Nephron (organoid): ENCODE data around the gene MAPRE3.

Source experiments
- H3K27ac Mint-ChIP-seq, 3 experiments: 2 replicates each; pipeline ENCODE4 v1.8.0; 2020; ENCODE audit warnings: mixed read lengths in 3 of 3, mild to moderate bottlenecking in 2 of 3, moderate library complexity in 1 of 3
- H3K27me3 Mint-ChIP-seq: 2 replicates; pipeline ENCODE4 v1.8.0; 2021; ENCODE audit warnings: low read depth, mild to moderate bottlenecking, moderate library complexity, mixed read lengths
- H3K36me3 Mint-ChIP-seq: 2 replicates; pipeline ENCODE4 v1.8.0; 2020; ENCODE audit warnings: low read depth, mixed read lengths
- H3K4me1 Mint-ChIP-seq: 2 replicates; pipeline ENCODE4 v1.8.0; 2020; ENCODE audit warnings: mixed read lengths
- H3K4me3 Mint-ChIP-seq, 3 experiments: 2 replicates each; pipeline ENCODE4 v1.8.0; 2020; ENCODE audit warnings: mild to moderate bottlenecking in 3 of 3, mixed read lengths in 3 of 3, moderate library complexity in 2 of 3
- H3K9me3 Mint-ChIP-seq: 2 replicates; pipeline ENCODE4 v1.8.0; 2020; ENCODE audit warnings: mixed read lengths
- TF ChIP-seq, protein P1 (sequence below), 3 experiments: fragments of 200-600 bp; sonication (generic); IDR thresholded peaks; one replicate each; pipeline ENCODE4 v1.5.0; 2021; ENCODE audit warnings: antibody characterized with exemption in 3 of 3; ENCODE audit not compliant: unreplicated experiment in 3 of 3

The MAPRE3 gene

DNA sequence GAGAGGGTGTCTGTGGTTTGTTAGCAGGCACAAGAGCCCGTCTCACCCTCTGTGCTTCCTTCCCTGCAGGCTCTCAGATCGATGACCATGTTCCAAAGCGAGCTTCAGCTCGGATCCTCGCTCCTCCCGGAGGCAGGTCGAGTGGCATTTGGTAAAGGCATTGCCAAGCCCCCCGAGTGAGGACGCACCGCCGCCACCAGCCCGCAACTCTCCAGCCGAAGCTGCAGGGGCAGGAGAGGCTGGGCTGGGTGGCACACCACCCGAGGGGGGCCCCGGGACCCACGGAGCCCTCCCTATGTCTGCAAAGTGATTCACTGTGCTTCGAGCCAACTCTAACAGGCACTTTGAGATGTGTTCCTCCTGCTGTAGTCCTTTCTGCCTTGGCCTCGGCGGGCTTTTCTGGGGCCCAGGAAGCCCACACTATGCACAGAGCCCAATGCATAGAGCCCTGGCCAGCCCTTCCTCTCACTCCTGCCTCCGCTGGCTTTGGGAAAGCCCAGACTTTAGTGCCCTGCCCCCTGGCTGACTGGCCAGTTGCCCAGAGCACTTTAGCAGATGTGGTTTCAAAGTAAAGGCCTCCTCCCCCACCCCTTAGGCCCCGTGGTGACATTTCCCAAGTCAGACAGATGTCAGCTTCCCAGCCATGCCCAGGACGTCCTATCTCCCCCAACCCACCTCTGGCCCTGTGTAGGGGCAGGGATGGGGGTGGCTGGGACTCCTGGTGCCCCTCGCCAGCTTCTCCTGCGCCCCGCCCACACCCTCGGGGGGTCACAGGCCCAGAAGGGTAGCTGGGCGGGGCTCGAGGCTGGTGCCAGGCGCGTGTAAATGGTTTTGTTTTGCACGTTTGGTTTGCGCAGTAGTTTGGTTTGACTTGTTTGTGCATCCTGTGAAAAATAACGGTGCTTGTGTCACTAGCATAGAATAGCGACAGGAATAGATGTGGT lies 23.3 kb upstream of the MAPRE3 start:
- TF ChIP-seq, protein P1, sequence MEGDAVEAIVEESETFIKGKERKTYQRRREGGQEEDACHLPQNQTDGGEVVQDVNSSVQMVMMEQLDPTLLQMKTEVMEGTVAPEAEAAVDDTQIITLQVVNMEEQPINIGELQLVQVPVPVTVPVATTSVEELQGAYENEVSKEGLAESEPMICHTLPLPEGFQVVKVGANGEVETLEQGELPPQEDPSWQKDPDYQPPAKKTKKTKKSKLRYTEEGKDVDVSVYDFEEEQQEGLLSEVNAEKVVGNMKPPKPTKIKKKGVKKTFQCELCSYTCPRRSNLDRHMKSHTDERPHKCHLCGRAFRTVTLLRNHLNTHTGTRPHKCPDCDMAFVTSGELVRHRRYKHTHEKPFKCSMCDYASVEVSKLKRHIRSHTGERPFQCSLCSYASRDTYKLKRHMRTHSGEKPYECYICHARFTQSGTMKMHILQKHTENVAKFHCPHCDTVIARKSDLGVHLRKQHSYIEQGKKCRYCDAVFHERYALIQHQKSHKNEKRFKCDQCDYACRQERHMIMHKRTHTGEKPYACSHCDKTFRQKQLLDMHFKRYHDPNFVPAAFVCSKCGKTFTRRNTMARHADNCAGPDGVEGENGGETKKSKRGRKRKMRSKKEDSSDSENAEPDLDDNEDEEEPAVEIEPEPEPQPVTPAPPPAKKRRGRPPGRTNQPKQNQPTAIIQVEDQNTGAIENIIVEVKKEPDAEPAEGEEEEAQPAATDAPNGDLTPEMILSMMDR (IDR thresholded peaks at IDR 0.05; ENCODE audit: unreplicated experiment in 3 of 3): no peak
- Mint-ChIP-seq H3K36me3 (peaks cover 10% of the 10 kb centered on the region), H3K27ac (no peak overlapping the region), H3K4me1 (no peaks in the 10 kb centered on the region), H3K4me3 (no peak overlapping the region), H3K27me3 (peaks cover 23% of the 10 kb centered on the region), H3K9me3 (no peaks in the 10 kb centered on the region)

DNA sequence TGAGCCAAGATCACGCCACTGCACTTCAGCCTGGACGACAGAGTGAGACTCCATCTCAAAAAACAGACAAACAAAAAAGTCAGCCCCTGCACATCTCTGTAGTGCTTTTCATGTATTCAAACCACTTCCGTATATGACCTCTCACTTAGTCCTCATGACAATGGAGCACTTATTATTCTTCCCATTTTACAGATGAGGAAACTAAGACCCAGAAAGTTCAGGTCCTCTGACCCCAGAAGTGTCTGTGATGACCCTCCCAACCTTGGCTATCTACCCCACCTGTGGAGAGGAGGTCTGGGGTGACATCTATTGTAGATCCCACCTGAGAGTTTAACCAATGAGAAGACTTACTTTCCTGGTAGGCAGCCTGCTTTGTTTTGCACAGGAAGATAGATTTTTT lies 21.6 kb upstream of the MAPRE3 start:
- Mint-ChIP-seq H3K4me3 (no peak overlapping the region), H3K4me1 (no peaks in the 10 kb centered on the region), H3K36me3 (peaks cover 3% of the 10 kb centered on the region), H3K27ac (no peak overlapping the region), H3K9me3 (no peaks in the 10 kb centered on the region), H3K27me3 (peaks cover 20% of the 10 kb centered on the region)
- TF ChIP-seq, protein P1 (IDR thresholded peaks at IDR 0.05; ENCODE audit: unreplicated experiment in 3 of 3): no peak

- Mint-ChIP-seq H3K4me1 (no peaks in the 10 kb centered on the region), H3K9me3 (no peaks in the 10 kb centered on the region), H3K27me3 (peaks cover 27% of the 10 kb centered on the region), H3K27ac (no peak overlapping the region), H3K4me3 (no peak overlapping the region), H3K36me3 (peaks cover 3% of the 10 kb centered on the region)
- TF ChIP-seq, protein P1 (IDR thresholded peaks at IDR 0.05; ENCODE audit: unreplicated experiment in 3 of 3): no peak
Measured at GRCh38 chr2:26950246-26950645, 20.2 kb upstream of the MAPRE3 start.

GRCh38 chr2:26951236-26951635 lies 19.2 kb upstream of the MAPRE3 start:
- TF ChIP-seq, protein P1 (IDR thresholded peaks at IDR 0.05; ENCODE audit: unreplicated experiment in 3 of 3): no peak
- H3K27ac Mint-ChIP-seq: no peak overlapping the region
- no peak overlapping the region for H3K4me3 Mint-ChIP-seq
- no peaks in the 10 kb centered on the region for H3K4me1 Mint-ChIP-seq
- no peaks in the 10 kb centered on the region for H3K9me3 Mint-ChIP-seq
- peaks cover 35% of the 10 kb centered on the region for H3K27me3 Mint-ChIP-seq
- H3K36me3 Mint-ChIP-seq: peaks cover 3% of the 10 kb centered on the region

- Mint-ChIP-seq H3K4me1 (no peaks in the 10 kb centered on the region), H3K27me3 (peaks cover 36% of the 10 kb centered on the region), H3K27ac (no peak overlapping the region), H3K36me3 (peaks cover 3% of the 10 kb centered on the region), H3K9me3 (no peaks in the 10 kb centered on the region), H3K4me3 (no peak overlapping the region)
- TF ChIP-seq, protein P1 (IDR thresholded peaks at IDR 0.05; ENCODE audit: unreplicated experiment in 3 of 3): no peak
Measured at GRCh38 chr2:26952374-26952773, 18.1 kb upstream of the MAPRE3 start.

GRCh38 chr2:26954135-26954534 lies 16.3 kb upstream of the MAPRE3 start:
- Mint-ChIP-seq H3K9me3 (no peaks in the 10 kb centered on the region), H3K27me3 (peaks cover 47% of the 10 kb centered on the region), H3K4me1 (no peaks in the 10 kb centered on the region), H3K27ac (no peak overlapping the region), H3K4me3 (no peak overlapping the region), H3K36me3 (no peaks in the 10 kb centered on the region)
- TF ChIP-seq, protein P1 (IDR thresholded peaks at IDR 0.05; ENCODE audit: unreplicated experiment in 3 of 3): no peak
